MCF 10A (cell line): Measurements from ENCODE around the gene FFAR1. TPM values are rescaled to one million over a fixed set of nuclear protein-coding genes. Genes with fewer than 3 reads are reported as not detected.
"Not testable (repeated sequence)": the region's sequence is repeated elsewhere in the genome, so short reads cannot be mapped to it uniquely, and the experiment has no call there.

Experiments used
- BruUV-seq: library from RNA; stranded (reverse); fragments of 400-500 nt; replicated peaks from 2 replicates; lab custom pipeline; 2021; lab: Mats Ljungman, UMichigan
- CTCF ChIA-PET: fragments of 300-600 bp; sonication (Branson Sonifier 250); formaldehyde crosslinking; extraction: SDS; loops from one replicate; lab custom pipeline; 2021; ENCODE audit warnings: antibody characterized with exemption, inconsistent platforms; lab: Yijun Ruan, JAX
- POLR2A ChIA-PET: fragments of 300-600, 350-650 bp; sonication (Branson Sonifier 250); formaldehyde crosslinking; extraction: SDS; loops from one replicate; lab custom pipeline; 2020; ENCODE audit warnings: antibody characterized with exemption, inconsistent platforms; lab: Yijun Ruan, JAX
- DNase-seq: peaks from one replicate; pipeline ENCODE4 v3.0.0-alpha.2; 2018; ENCODE audit not compliant: unreplicated experiment
- H3K27ac Mint-ChIP-seq: one replicate; pipeline ENCODE4 v1.8.0; 2022; ENCODE audit warnings: mild to moderate bottlenecking, low read depth, mixed read lengths; ENCODE audit not compliant: unreplicated experiment
- H3K27me3 Mint-ChIP-seq: one replicate; pipeline ENCODE4 v1.8.0; 2022; ENCODE audit warnings: mixed read lengths; ENCODE audit not compliant: insufficient read depth, unreplicated experiment
- H3K36me3 Mint-ChIP-seq: one replicate; pipeline ENCODE4 v1.8.0; 2022; ENCODE audit warnings: mild to moderate bottlenecking, moderate library complexity, mixed read lengths; ENCODE audit not compliant: insufficient read depth, unreplicated experiment
- H3K4me1 Mint-ChIP-seq: one replicate; pipeline ENCODE4 v1.8.0; 2022; ENCODE audit warnings: mixed read lengths; ENCODE audit not compliant: insufficient read depth, unreplicated experiment
- H3K4me3 Mint-ChIP-seq: one replicate; pipeline ENCODE4 v1.8.0; 2022; ENCODE audit warnings: mild to moderate bottlenecking, moderate library complexity, mixed read lengths; ENCODE audit not compliant: unreplicated experiment
- H3K9me3 Mint-ChIP-seq: one replicate; pipeline ENCODE4 v1.8.0; 2022; ENCODE audit warnings: mixed read lengths; ENCODE audit not compliant: unreplicated experiment
- intact Hi-C: fragments of 100-400 bp; cut with micrococcal nuclease; formaldehyde crosslinking; loops from 2 replicates; pipeline ENCODE4 v1.14.1; 2022
- total RNA-seq: library from RNA; stranded (reverse); gene quantifications from 2 replicates; pipeline ENCODE4 v1.2.3, GENCODE V29; 2022
- TF ChIP-seq, protein P1 (sequence below): fragments of 200-600 bp; IDR thresholded peaks from one replicate; pipeline ENCODE4 v1.8.0; 2022; ENCODE audit warnings: antibody characterized with exemption, mild to moderate bottlenecking; ENCODE audit not compliant: unreplicated experiment

The FFAR1 gene
- total RNA-seq, 1 experiment from 2014 or later, result not detected

DNA sequence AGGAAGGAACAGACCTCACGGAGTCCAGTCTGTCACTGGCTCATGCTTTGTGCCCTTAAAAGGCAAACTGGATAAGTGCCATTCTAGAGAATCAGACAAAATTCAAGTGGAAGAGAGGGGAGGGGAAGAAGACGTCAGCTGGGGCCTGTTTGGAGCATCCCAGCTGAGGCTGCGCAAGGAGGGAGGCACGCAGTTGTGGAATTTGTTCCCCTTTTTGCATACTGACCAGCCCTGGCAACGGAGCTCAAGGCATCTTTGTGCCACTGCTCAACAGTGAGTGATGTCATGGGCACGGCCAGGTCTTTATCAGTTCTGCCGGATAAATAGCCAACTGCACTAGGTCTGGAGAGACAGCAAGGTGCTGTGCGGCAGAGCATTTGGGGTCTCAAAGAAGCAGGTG, 23.0 kb downstream of the FFAR1 start, which contains the start of gene GPR42:
Gene GPR42, plus strand, starts transcription at position 347 of the 400 bp plus-strand sequence. CDS start 292 bp downstream, outside the sequence.
- DNase-seq, result no peak
- Mint-ChIP-seq H3K4me3 (no peak within 1 kb of the TSS), H3K36me3 (no peaks in the 10 kb centered on the region), H3K9me3 (no peaks in the 10 kb centered on the region), H3K27ac (no peak within 1 kb of the TSS), H3K4me1 (no peaks in the 10 kb centered on the region), H3K27me3 (peaks cover 76% of the 10 kb centered on the region)
- POLR2A ChIA-PET, result no interaction called here
- CTCF ChIA-PET, result no interaction called here
- TF ChIP-seq, protein P1, sequence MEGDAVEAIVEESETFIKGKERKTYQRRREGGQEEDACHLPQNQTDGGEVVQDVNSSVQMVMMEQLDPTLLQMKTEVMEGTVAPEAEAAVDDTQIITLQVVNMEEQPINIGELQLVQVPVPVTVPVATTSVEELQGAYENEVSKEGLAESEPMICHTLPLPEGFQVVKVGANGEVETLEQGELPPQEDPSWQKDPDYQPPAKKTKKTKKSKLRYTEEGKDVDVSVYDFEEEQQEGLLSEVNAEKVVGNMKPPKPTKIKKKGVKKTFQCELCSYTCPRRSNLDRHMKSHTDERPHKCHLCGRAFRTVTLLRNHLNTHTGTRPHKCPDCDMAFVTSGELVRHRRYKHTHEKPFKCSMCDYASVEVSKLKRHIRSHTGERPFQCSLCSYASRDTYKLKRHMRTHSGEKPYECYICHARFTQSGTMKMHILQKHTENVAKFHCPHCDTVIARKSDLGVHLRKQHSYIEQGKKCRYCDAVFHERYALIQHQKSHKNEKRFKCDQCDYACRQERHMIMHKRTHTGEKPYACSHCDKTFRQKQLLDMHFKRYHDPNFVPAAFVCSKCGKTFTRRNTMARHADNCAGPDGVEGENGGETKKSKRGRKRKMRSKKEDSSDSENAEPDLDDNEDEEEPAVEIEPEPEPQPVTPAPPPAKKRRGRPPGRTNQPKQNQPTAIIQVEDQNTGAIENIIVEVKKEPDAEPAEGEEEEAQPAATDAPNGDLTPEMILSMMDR, result no peak
- no TSS peak for BruUV-seq
- intact Hi-C loops, result no loop called here

DNA sequence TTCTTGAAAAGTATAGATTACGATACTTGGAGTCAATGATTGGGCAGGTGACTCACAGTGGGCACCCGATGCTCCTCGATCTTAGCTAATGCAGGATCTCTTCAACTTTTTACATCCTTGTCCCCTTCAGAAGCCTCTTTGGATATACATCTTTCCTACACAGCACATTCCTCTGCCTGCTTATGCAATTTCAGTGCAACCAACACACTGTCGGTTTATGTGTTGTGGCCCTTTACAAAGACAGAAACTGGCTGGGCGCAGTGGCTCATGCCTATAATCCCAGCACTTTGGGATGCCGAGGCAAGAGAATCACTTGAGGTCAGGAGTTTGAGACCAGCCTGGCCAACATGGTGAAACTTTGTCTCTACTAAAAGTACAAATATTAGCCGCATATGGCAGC, 25.8 kb downstream of the FFAR1 start:
- Mint-ChIP-seq H3K27ac (no peak overlapping the region), H3K4me1 (no peaks in the 10 kb centered on the region), H3K27me3 (peaks cover 55% of the 10 kb centered on the region), H3K36me3 (no peaks in the 10 kb centered on the region), H3K4me3 (no peak overlapping the region), H3K9me3 (no peaks in the 10 kb centered on the region)
- ChIA-PET CTCF (no interaction called here), POLR2A (no interaction called here)
- TF ChIP-seq, protein P1, result no peak
- BruUV-seq, result no TSS peak
- no peak for DNase-seq
- intact Hi-C loops, result no loop called here

DNA sequence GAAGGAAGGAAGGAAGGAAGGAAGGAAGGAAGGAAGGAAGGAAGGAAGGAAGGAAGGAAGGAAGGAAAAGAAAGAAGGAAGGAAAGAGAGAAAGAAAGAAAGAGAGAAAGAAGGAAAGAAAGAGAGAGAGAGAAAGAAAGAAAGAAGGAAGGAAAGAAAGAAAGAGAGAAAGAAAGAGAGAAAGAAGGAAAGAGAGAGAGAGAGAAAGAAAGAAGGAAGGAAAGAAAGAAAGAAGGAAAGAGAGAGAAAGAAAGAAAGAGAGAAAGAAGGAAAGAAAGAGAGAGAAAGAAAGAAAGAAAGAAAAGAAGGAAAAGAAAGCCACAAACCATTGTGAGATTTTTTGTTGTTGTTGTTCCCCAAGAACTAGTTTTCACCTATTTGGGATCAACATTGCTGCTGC, 26.3 kb downstream of the FFAR1 start:
- H3K9me3 Mint-ChIP-seq, POLR2A ChIA-PET, H3K4me1 Mint-ChIP-seq, H3K27ac Mint-ChIP-seq, DNase-seq, H3K36me3 Mint-ChIP-seq, CTCF ChIA-PET, BruUV-seq, intact Hi-C loops, H3K4me3 Mint-ChIP-seq: not testable (repeated sequence)
- peaks cover 50% of the 10 kb centered on the region for H3K27me3 Mint-ChIP-seq

DNA sequence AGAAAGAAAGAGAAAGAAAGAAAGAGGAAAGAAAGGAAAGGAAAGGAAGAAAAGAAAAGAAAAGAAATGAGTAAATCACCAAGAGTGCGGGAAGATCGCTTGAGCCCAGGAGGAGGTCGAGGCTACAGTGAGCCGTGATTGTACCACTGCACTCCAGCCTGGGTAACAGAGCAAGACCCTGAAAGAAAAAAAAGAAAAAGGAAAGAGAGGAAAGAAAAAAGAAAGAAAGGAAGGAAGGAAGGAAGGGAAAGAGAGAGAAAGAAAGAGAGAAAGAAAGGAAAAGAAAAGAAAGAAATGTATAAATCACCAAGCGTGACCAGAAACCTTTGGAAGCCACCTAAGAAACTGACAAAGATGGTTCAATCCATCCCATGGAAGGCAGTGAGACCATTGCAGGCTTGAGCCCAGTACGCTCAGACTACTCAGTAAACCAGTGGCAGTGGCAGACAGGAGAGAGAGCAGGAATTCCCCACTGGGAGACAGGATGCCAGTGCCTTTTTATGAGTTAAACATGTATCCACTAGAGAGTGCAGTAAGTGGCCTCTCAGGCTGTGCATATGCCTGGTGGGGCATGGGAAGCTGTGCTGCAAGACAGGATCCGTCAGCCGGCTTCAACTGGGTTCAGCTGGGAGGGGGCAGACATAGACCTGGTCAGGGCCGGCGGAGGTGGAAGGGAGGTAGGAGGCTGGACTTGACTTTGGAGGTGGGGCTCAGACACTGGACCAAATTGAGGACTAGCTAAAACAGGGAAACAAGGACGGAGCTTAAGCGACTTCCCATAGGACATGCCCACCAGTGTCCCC, 28.0 kb downstream of the FFAR1 start:
- CTCF ChIA-PET, result interaction anchor here (2.1 kb wide), 1 partner anchor 23 kb away, joined by 7 read pairs; no protein-coding TSS in a partner anchor
- intact Hi-C loops, result no loop called here
- BruUV-seq, result no TSS peak
- TF ChIP-seq, protein P1, result no peak
- Mint-ChIP-seq H3K27me3 (peaks cover 34% of the 10 kb centered on the region), H3K4me1 (no peaks in the 10 kb centered on the region), H3K27ac (no peak overlapping the region), H3K4me3 (no peak overlapping the region), H3K36me3 (no peaks in the 10 kb centered on the region), H3K9me3 (no peaks in the 10 kb centered on the region)
- POLR2A ChIA-PET, result no interaction called here
- no peak for DNase-seq
